PC-9 (cell line): ENCODE data around the gene ANO7.

Source experiments
- EZH2 ChIP-seq: fragments of 200-600 bp; sonication (generic); IDR thresholded peaks from 2 replicates; pipeline ENCODE4 v1.8.0; 2017; ENCODE audit warnings: antibody characterized with exemption, low read depth
- TF ChIP-seq, protein P1 (sequence below): fragments of 200-600 bp; sonication (generic); conservative IDR thresholded peaks from 2 replicates; pipeline ENCODE4 v1.6.1; 2017; ENCODE audit warnings: mixed run types, antibody characterized with exemption, mild to moderate bottlenecking, moderate library complexity

DNA sequence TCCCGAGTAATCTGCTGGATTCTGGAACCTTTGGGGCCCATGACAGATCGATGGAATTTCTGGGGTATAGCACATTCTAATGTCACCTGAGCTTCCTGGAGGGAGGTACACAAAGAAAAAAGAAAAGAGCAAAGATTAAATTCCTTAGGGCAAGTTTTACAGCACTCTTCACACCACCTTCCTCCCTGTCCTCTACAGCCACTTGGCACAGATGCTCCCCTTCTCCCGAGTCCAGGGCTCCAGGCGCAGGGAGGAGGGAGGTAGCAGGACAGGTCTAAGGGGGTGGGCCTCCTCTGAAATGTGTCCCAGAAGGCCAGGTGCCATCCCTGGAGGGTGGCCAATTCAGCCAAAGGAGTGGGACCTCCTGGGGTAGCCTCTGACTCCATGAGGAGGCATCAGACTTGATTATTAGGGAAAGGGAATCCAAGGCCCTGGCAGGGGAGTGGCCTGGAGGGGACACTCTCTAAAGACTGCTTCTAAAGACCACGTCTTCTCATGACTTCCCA, 50.3 kb downstream of the ANO7 start:
- TF ChIP-seq, protein P1, sequence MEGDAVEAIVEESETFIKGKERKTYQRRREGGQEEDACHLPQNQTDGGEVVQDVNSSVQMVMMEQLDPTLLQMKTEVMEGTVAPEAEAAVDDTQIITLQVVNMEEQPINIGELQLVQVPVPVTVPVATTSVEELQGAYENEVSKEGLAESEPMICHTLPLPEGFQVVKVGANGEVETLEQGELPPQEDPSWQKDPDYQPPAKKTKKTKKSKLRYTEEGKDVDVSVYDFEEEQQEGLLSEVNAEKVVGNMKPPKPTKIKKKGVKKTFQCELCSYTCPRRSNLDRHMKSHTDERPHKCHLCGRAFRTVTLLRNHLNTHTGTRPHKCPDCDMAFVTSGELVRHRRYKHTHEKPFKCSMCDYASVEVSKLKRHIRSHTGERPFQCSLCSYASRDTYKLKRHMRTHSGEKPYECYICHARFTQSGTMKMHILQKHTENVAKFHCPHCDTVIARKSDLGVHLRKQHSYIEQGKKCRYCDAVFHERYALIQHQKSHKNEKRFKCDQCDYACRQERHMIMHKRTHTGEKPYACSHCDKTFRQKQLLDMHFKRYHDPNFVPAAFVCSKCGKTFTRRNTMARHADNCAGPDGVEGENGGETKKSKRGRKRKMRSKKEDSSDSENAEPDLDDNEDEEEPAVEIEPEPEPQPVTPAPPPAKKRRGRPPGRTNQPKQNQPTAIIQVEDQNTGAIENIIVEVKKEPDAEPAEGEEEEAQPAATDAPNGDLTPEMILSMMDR = no peak
- no peak for TF ChIP-seq EZH2
